Bronchial epithelial cell (primary cell): ENCODE measurements around the gene AZU1. TPM values are rescaled to one million over a fixed set of nuclear protein-coding genes. Genes with fewer than 3 reads are reported as not detected.

ENCODE experiments used
- DNase-seq: peaks from one replicate; pipeline ENCODE4 v3.0.0-alpha.2; 2010; ENCODE audit warnings: low read depth
- FAIRE-seq: peaks from 2 replicates; lab custom pipeline; 2011; peaks lifted over from hg19 to GRCh38; lab: Jason Lieb, UNC
- H3K27me3 ChIP-seq: 2 replicates; pipeline ENCODE4 v1.5.1; 2011; ENCODE audit warnings: low read length; ENCODE audit not compliant: control insufficient read depth, insufficient read depth
- H3K36me3 ChIP-seq: 2 replicates; pipeline ENCODE4 v1.5.1; 2011; ENCODE audit warnings: low read length; ENCODE audit not compliant: control insufficient read depth, insufficient read depth
- H3K4me3 ChIP-seq: 2 replicates; pipeline ENCODE4 v1.5.1; 2011; ENCODE audit warnings: mild to moderate bottlenecking, low read depth, low read length, control low read depth
- CTCF ChIP-seq: IDR thresholded peaks from 2 replicates; pipeline ENCODE4 v1.5.1; 2011; ENCODE audit warnings: mild to moderate bottlenecking, moderate library complexity, low read length, control low read depth, inconsistent platforms; ENCODE audit not compliant: insufficient read depth, severe bottlenecking
- total RNA-seq: library from RNA; depleted of rRNA; stranded (reverse); fragments of >200 nt; gene quantifications from 2 replicates; pipeline ENCODE4 v1.2.1, GENCODE V29; 2014

The AZU1 gene
- total RNA-seq, 1 donor from 2014 or later: not detected

- no peak overlapping the region for H3K4me3 ChIP-seq
- DNase-seq (no peak), FAIRE-seq (no peak)
- H3K27me3 ChIP-seq: no peaks in the 10 kb centered on the region
- H3K36me3 ChIP-seq: peaks cover 10% of the 10 kb centered on the region
- TF ChIP-seq CTCF: no peak
These were observed 43.3 kb downstream of the AZU1 start for GRCh38 chr19:870963-871401.

DNA sequence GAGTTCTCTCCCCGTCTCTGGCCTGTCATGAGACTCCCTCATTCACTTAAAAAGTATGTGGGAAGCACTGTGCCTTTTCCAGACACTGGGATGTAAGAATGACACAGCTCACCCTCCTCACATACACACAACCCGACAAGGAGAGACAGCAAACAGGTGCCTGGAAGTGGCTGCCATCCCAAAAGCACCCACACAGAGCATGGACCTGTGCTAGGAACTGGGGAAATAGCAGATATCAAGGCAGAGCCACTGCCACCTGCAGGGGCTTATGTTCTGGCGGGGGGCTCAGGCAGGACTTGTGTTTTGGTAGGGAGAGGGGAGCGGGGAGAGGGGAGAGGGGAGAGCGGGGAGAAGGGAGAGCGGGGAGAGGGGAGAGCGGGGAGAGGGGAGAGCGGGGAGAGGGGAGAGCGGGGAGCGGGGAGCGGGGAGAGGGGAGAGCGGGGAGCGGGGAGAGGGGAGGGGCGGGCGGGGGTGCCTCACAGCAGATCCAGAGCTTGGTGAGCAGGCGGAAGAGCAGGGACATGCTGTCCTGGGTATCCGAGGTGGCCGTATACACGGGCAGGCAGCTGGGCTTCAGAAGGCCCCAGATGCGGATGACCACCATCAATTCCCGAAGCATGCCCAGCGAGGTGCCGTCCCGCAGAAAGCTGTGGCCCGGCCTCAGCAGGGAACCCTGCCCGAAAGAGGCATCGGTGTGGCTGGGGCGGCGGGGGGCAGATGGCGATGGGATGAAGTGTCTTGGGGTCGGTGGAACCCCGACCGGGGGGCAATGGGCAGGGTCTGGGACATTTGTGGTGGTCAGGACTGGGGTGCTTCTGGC, 44.0 kb downstream of the AZU1 start:
- FAIRE-seq (no peak), DNase-seq (peak; percentile 20)
- peak overlapping the region; percentile 10 for H3K4me3 ChIP-seq
- no peak for TF ChIP-seq CTCF
- peaks cover 11% of the 10 kb centered on the region for H3K36me3 ChIP-seq
- no peaks in the 10 kb centered on the region for H3K27me3 ChIP-seq

DNA sequence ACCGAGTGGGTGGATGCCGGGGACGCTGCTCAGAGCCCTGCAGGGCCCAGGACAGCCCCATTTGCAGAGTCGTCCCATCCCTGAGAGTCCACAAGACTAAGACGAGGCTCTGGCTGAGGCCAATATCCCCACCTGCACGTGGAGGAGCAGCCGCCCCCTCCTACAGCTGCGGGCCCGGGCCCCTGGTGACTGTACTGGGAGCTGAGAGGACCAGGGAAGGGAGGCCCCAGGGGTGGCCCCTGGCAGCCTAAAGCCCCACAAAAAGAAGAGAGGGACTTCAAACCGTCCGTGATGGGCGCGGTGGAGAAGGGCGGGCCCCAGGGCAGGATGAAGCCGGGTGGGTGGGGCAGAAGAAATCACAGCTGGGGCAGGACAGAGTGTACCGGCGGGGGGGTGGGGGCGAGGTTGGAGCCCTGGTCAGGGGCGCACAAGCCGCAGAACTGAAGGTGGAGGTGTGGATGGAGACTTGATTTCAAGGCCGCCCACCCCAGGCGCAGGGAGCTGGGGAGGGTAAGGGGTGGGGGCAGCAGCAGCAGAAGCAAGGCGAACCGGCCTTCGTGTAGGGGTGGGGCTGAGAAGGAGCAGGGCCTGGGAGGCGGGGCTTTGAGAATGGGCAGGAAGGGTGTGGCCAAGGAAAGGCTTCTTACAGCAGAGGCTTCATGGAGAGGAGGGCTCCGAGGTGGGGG, 44.8 kb downstream of the AZU1 start:
- peaks cover 13% of the 10 kb centered on the region for H3K36me3 ChIP-seq
- DNase-seq: peak; percentile 75
- peak overlapping the region; percentile 10 for H3K4me3 ChIP-seq
- no peaks in the 10 kb centered on the region for H3K27me3 ChIP-seq
- FAIRE-seq: no peak
- no peak for TF ChIP-seq CTCF

- peak; percentile 52 for DNase-seq
- H3K27me3 ChIP-seq: no peaks in the 10 kb centered on the region
These were observed 45.4 kb downstream of the AZU1 start for GRCh38 chr19:873084-873483.

GRCh38 chr19:873561-874041, 46.0 kb downstream of the AZU1 start:
- FAIRE-seq (no peak), DNase-seq (no peak)
- peaks cover 8% of the 10 kb centered on the region for H3K36me3 ChIP-seq
- no peak for TF ChIP-seq CTCF
- H3K27me3 ChIP-seq: no peaks in the 10 kb centered on the region
- no peak overlapping the region for H3K4me3 ChIP-seq

More at GRCh38 chr19:873084-873483, 45.4 kb downstream of the AZU1 start:
- TF ChIP-seq CTCF: no peak
- FAIRE-seq: no peak
- Histone ChIP-seq H3K4me3 (no peak overlapping the region), H3K36me3 (peaks cover 10% of the 10 kb centered on the region)
